ENCODE results near the gene OR2T1. TPM values are rescaled to one million over a fixed set of nuclear protein-coding genes. Genes with fewer than 3 reads are reported as not detected.

OR2T1 gene
- total and polyA plus RNA-seq, 2 of the 13 experiments (the other 11 are each of a cell fraction or from before 2014, with no cell fraction given) = not detected

DNA sequence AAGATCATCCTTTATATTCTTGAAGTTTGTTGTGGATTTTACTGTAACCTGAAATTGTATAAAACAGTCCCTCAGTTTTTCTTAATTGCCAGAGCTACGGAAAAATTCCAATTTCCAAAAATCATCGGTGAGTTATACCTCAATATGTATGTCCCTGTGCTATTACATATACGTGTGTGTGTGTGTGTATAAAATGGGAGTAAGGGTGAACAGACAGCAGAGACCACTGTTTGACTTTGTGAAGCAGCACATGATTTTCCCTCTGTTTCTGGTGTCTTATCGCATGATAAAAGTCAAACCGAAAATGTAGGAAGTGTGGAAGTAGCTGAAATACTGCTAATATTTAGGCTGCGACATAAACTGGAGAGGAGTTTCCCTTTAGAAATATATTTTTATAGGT lies 1.2 kb downstream of the OR2T1 start:
- ATAC-seq = no peak
- H3K4me1 ChIP-seq (ENCODE audit: insufficient read depth, low read length) = no peaks in the 10 kb centered on the region
- H3K79me2 ChIP-seq (ENCODE audit: insufficient read depth, low read length) = no peaks in the 10 kb centered on the region
- no TSS peak for BruUV-seq (replicated peaks)
- H3K9me3 ChIP-seq (ENCODE audit: low read length) = peaks cover 23% of the 10 kb centered on the region
- ChIA-PET POLR2A (no interaction called here), CTCF (ENCODE audit: low intra/inter-chr PET ratio, low total read pairs) (interaction anchor here (1.1 kb wide), 1 partner anchor 403 kb away, joined by 3 read pairs; no protein-coding TSS in a partner anchor)
- no peak overlapping the region for H3K27ac ChIP-seq (ENCODE audit: extremely low read length, insufficient read depth, low read length)
- FAIRE-seq = peak; percentile 72
- no peak overlapping the region for H2AFZ ChIP-seq (ENCODE audit: low read length)
- intact Hi-C loops (cut with micrococcal nuclease; ENCODE audit: unreplicated experiment) = no loop called here
- in situ Hi-C loops (cut with HindIII; ENCODE audit: extremely low pct_ligation_motif_present, low pct_unique_long_range_greater_than_20kb) = no loop called here
- DNase-seq (ENCODE audit: low spot score) = no peak
- H4K20me1 ChIP-seq (ENCODE audit: insufficient read depth, low read length) = no peaks in the 10 kb centered on the region
- H3K36me3 ChIP-seq (replicated peaks in 1 of 2; ENCODE audit: control insufficient read depth in 1 of 2, insufficient read depth in 2 of 2, low read length in 2 of 2) = no peaks in the 10 kb centered on the region
- 66% methylated on average over 6 of the region's 6 CpGs for WGBS (ENCODE audit: low lambda C conversion rate)
- no peak overlapping the region for H3K9ac ChIP-seq (ENCODE audit: insufficient read depth, low read depth, low read length)
- no peaks in the 10 kb centered on the region for H3K27me3 ChIP-seq (ENCODE audit: control insufficient read depth in 1 of 2, insufficient read depth in 2 of 2, low read length in 2 of 2)
- H3K4me3 ChIP-seq (replicated peaks in 1 of 3; ENCODE audit: insufficient read depth in 1 of 3, low read depth in 2 of 3, low read length in 3 of 3) = no peak overlapping the region
- H3K4me2 ChIP-seq (ENCODE audit: low read depth, low read length) = no peak overlapping the region
- no peak for TF ChIP-seq MBNL3 (CRISPR knock-in tag; conservative IDR thresholded peaks at IDR 0.05)
- no peak for TF ChIP-seq FOXK1 (CRISPR knock-in tag; IDR thresholded peaks at IDR 0.05; ENCODE audit: borderline replicate concordance, low read depth)
- no peak for TF ChIP-seq E2F1 (CRISPR knock-in tag; IDR thresholded peaks at IDR 0.05)
- no peak for TF ChIP-seq MED13 (CRISPR knock-in tag; IDR thresholded peaks at IDR 0.05)
- TF ChIP-seq NCOA5 (CRISPR knock-in tag; IDR thresholded peaks at IDR 0.05) = no peak
- no peak for TF ChIP-seq NFIC (IDR thresholded peaks at IDR 0.05; ENCODE audit: low read length)
- TF ChIP-seq, protein P1, sequence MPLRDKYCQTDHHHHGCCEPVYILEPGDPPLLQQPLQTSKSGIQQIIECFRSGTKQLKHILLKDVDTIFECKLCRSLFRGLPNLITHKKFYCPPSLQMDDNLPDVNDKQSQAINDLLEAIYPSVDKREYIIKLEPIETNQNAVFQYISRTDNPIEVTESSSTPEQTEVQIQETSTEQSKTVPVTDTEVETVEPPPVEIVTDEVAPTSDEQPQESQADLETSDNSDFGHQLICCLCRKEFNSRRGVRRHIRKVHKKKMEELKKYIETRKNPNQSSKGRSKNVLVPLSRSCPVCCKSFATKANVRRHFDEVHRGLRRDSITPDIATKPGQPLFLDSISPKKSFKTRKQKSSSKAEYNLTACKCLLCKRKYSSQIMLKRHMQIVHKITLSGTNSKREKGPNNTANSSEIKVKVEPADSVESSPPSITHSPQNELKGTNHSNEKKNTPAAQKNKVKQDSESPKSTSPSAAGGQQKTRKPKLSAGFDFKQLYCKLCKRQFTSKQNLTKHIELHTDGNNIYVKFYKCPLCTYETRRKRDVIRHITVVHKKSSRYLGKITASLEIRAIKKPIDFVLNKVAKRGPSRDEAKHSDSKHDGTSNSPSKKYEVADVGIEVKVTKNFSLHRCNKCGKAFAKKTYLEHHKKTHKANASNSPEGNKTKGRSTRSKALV (CRISPR knock-in tag; IDR thresholded peaks at IDR 0.05) = no peak
